Activated CD4-positive, CD25-positive, alpha-beta regulatory T cell treated with anti-CD3 and anti-CD28 coated beads, Interleukin-2, amount 50 U/mL, for 16 hours (primary cell): ENCODE measurements around the gene FAM221B.
A peak's percentile ranks its signal among the peaks of the same experiment; 100 is the strongest.

Experiments
- DNase-seq: peaks from one replicate; pipeline ENCODE4 v3.0.0-alpha.2; 2020; ENCODE audit warnings: low read depth, low spot score

FAM221B gene

GRCh38 chr9:35847792-35848572, 19.4 kb upstream of the FAM221B start:
- no peak for DNase-seq

GRCh38 chr9:35845824-35846771, 17.6 kb upstream of the FAM221B start:
- no peak for DNase-seq

GRCh38 chr9:35844628-35845270, 16.2 kb upstream of the FAM221B start:
- DNase-seq: no peak

- no peak for DNase-seq
These were observed 14.3 kb upstream of the FAM221B start for GRCh38 chr9:35842795-35843194.

- no peak for DNase-seq
These were observed 13.7 kb upstream of the FAM221B start for GRCh38 chr9:35842020-35842745.

- no peak for DNase-seq
These were observed 13.0 kb upstream of the FAM221B start for GRCh38 chr9:35841645-35841900.

- DNase-seq: no peak
These were observed 12.5 kb upstream of the FAM221B start for GRCh38 chr9:35840881-35841644.

- no peak for DNase-seq
These were observed 11.4 kb upstream of the FAM221B start for GRCh38 chr9:35839926-35840325.

GRCh38 chr9:35836595-35836994, 8.1 kb upstream of the FAM221B start:
- no peak for DNase-seq

- no peak for DNase-seq
These were observed 7.2 kb upstream of the FAM221B start for GRCh38 chr9:35835766-35836165.

- no peak for DNase-seq
These were observed 6.7 kb upstream of the FAM221B start for GRCh38 chr9:35835216-35835632.

- no peak for DNase-seq
These were observed 6.0 kb upstream of the FAM221B start for GRCh38 chr9:35834260-35835215.

- DNase-seq: no peak
These were observed 4.3 kb upstream of the FAM221B start for GRCh38 chr9:35832814-35833213.

- DNase-seq: no peak
These were observed 2.5 kb upstream of the FAM221B start for GRCh38 chr9:35831040-35831439.

- no peak for DNase-seq
These were observed 1.2 kb upstream of the FAM221B start for GRCh38 chr9:35829764-35830096.

- peak; percentile 85 for DNase-seq
These were observed 692 bp upstream of the FAM221B start, which contains the start of gene TMEM8B for GRCh38 chr9:35829084-35829763. TSS of gene TMEM8B (plus strand) at chr9:35829228. CDS start at chr9:35829448, 220 bp downstream.

GRCh38 chr9:35827486-35827885, 1.0 kb downstream of the FAM221B start:
- DNase-seq: no peak

- DNase-seq: peak; percentile 15
These were observed 2.3 kb downstream of the FAM221B start for GRCh38 chr9:35826071-35826701.

- no peak for DNase-seq
These were observed 5.6 kb downstream of the FAM221B start for GRCh38 chr9:35822926-35823325.
